Putamen (tissue), 1 donor: ENCODE results near the gene ZNF529.

Source experiments
- DNase-seq: peaks from one replicate; pipeline ENCODE4 v3.0.0-alpha.2; 2016; ENCODE audit warnings: low spot score

ZNF529 gene

DNA sequence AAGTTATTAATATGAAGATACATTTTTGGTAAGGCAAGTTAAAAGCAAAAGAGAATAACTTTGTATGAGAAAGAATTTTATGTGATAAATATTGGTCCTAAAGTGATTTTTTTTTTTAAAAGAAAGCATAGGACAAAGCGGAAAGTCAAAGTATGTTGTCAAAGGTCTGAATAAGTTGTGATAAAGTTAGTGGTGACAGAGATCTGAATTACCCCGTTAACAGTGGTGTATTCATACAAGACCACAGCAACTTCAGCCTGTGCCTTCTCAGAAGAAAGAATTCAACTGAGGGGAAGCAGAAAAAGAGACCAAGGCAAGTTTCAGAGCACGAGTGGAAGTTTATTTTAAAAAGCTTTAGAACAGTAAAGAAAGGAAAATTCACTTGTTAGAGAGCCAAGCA lies 64.8 kb downstream of the ZNF529 start:
- no peak for DNase-seq

- no peak for DNase-seq
These were observed 71.1 kb downstream of the ZNF529 start for GRCh38 chr19:36501973-36502372.

DNA sequence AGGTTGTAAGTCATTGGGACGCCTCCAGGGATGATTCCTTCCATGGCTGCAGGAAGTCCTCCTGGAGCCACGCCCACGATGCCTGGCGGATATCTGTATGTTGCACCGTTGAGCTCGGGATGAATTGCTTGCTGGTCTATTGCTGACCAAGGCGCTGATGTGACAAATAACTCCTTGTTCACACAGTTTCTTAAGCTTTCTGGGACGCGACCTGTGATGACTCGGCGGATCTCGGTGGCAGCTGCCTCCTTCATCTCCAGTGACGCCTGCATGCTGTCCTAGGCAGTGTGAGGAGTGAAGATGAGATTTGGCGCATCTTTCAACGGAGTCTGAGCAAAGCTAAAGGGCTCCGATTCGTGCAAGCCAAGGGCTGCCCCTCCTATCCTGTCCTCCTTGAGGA lies 76.1 kb downstream of the ZNF529 start:
- DNase-seq = no peak
